HEK293T (cell line): ENCODE measurements around the gene OR2G2.

Source experiments
- CTCF ChIA-PET: fragments of 350-600 bp; formaldehyde crosslinking; extraction: SDS; loops from one replicate; lab custom pipeline; 2021; ENCODE audit warnings: antibody characterized with exemption, inconsistent platforms; lab: Yijun Ruan, JAX
- POLR2A ChIA-PET: fragments of 350-600 bp; formaldehyde crosslinking; extraction: SDS; loops from one replicate; lab custom pipeline; 2020; ENCODE audit warnings: antibody characterized with exemption, inconsistent platforms; lab: Yijun Ruan, JAX
- DNase-seq: peaks from one replicate; pipeline ENCODE4 v3.0.0; 2012; ENCODE audit warnings: mixed read lengths; ENCODE audit errors: extremely low spot score
- ARNT ChIP-seq: fragments of 450-650 bp; IDR thresholded peaks from 2 replicates; pipeline ENCODE4 v1.6.1; 2017; ENCODE audit warnings: mild to moderate bottlenecking
- CTBP1 ChIP-seq: fragments of 450-650 bp; IDR thresholded peaks from 2 replicates; pipeline ENCODE4 v1.6.1; 2016; ENCODE audit warnings: borderline replicate concordance
- ELF4 ChIP-seq: fragments of 450-650 bp; IDR thresholded peaks from 2 replicates; pipeline ENCODE4 v1.6.1; 2017; ENCODE audit warnings: antibody characterized with exemption
- FOXA1 ChIP-seq: fragments of 450-650 bp; IDR thresholded peaks from 2 replicates; pipeline ENCODE4 v1.6.1; 2016; ENCODE audit warnings: mild to moderate bottlenecking
- FOXK2 ChIP-seq: fragments of 450-650 bp; IDR thresholded peaks from 2 replicates; pipeline ENCODE4 v1.6.1; 2016; ENCODE audit warnings: mild to moderate bottlenecking
- FOXM1 ChIP-seq: fragments of 450-650 bp; IDR thresholded peaks from 2 replicates; pipeline ENCODE4 v1.6.1; 2017; ENCODE audit warnings: mild to moderate bottlenecking, borderline replicate concordance
- HDGF ChIP-seq: fragments of 450-650 bp; IDR thresholded peaks from 2 replicates; pipeline ENCODE4 v1.6.1; 2017; ENCODE audit warnings: antibody characterized with exemption, borderline replicate concordance
- L3MBTL2 ChIP-seq: fragments of 450-650 bp; conservative IDR thresholded peaks from 2 replicates; pipeline ENCODE4 v1.6.1; 2016; ENCODE audit warnings: mild to moderate bottlenecking
- LEF1 ChIP-seq: fragments of 450-650 bp; IDR thresholded peaks from 2 replicates; pipeline ENCODE4 v1.6.1; 2017; ENCODE audit warnings: mild to moderate bottlenecking, borderline replicate concordance
- NFRKB ChIP-seq: fragments of 450-650 bp; IDR thresholded peaks from 2 replicates; pipeline ENCODE4 v1.6.1; 2016; ENCODE audit warnings: mild to moderate bottlenecking, moderate library complexity
- SP1 ChIP-seq: fragments of 450-650 bp; IDR thresholded peaks from 2 replicates; pipeline ENCODE4 v1.6.1; 2017
- SUZ12 ChIP-seq: fragments of 450-650 bp; IDR thresholded peaks from 2 replicates; pipeline ENCODE4 v1.6.1; 2016; ENCODE audit warnings: mild to moderate bottlenecking
- TARDBP ChIP-seq: fragments of 450-650 bp; IDR thresholded peaks from 2 replicates; pipeline ENCODE4 v1.6.1; 2016
- ZNF384 ChIP-seq: fragments of 450-650 bp; IDR thresholded peaks from 2 replicates; pipeline ENCODE4 v1.6.1; 2016
- TF ChIP-seq, protein P1 (sequence below): fragments of 450-650 bp; IDR thresholded peaks from 2 replicates; pipeline ENCODE4 v1.6.1; 2016

The OR2G2 gene

DNA sequence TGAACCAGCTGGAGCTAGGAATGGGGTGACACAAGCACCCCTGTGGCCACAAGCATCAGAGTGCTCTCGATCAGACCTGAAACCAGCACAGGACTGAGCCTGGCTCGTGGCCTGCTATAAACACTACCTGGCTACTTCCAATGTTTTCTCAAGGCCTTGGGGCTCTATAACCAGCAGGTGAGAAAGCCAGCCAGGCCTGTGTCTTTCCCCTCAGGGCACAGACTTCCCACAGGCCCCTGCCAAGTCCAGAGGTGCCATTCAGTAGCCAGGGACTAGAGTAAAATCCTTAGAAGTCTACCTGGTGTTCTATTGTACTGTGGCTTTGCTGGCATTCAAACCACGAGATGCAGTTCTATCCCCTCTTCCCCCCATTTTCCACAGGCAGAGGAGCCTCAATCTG lies 39.8 kb downstream of the OR2G2 start:
- CTCF ChIA-PET = no interaction called here
- TF ChIP-seq L3MBTL2 (no peak), LEF1 (no peak), FOXM1 (no peak), NFRKB (no peak), ELF4 (no peak), TARDBP (no peak), ARNT (no peak), CTBP1 (no peak), SP1 (no peak), FOXA1 (no peak), FOXK2 (no peak), HDGF (no peak)
- TF ChIP-seq, protein P1, sequence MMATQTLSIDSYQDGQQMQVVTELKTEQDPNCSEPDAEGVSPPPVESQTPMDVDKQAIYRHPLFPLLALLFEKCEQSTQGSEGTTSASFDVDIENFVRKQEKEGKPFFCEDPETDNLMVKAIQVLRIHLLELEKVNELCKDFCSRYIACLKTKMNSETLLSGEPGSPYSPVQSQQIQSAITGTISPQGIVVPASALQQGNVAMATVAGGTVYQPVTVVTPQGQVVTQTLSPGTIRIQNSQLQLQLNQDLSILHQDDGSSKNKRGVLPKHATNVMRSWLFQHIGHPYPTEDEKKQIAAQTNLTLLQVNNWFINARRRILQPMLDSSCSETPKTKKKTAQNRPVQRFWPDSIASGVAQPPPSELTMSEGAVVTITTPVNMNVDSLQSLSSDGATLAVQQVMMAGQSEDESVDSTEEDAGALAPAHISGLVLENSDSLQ = no peak
- no peak for DNase-seq
- POLR2A ChIA-PET = no interaction called here

DNA sequence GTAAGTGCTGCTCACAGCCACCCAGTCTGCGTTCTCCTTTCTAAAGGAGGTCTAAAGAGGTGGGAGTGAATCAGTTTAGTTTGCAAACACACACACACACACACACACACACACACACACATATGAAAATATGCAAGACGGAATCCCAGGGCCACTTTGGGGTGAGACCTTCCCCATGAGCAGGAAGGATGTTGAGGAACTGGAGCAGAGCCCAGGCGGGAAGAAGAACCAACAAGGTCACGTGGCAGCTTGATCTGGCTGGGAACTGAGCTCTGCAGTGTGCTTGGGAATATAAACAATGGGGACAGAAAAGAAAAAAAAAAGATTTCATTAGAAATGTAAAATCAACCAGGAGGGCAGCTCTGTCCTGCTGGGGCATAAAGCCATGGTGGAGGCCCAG lies 49.9 kb downstream of the OR2G2 start:
- CTCF ChIA-PET = no interaction called here
- TF ChIP-seq ZNF384 (no peak), CTBP1 (no peak), TARDBP (no peak), SP1 (no peak), L3MBTL2 (no peak), HDGF (no peak), FOXM1 (no peak), FOXK2 (no peak), LEF1 (no peak), ELF4 (no peak), FOXA1 (no peak), SUZ12 (no peak)
- no peak for DNase-seq
- POLR2A ChIA-PET = no interaction called here

DNA sequence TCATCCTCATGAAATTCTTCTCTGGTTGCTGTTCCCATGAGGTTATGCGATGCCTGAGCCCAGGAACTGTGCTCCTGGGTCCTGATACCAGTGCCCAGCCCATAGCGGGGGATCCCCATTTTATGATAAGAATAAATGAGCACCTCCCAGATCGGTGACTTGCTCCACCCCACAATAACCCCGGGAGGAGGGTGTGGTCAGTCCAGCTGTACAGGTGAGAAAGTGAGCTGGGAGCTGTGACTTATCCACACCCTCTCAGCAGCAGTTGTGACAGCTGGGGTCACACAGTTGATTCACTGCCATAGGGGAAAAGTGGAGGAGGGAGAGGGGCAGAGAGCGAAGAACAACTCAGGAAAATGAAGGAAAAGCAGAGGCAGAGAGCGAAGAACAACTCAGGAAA lies 50.6 kb downstream of the OR2G2 start:
- no peak for DNase-seq
- ChIA-PET POLR2A (no interaction called here), CTCF (no interaction called here)
- TF ChIP-seq LEF1 (no peak), HDGF (no peak), CTBP1 (no peak)
